Measurements from ENCODE around the gene KAT6B.

Gene KAT6B

GRCh38 chr10:75014516-75015230 is 188.3 kb downstream of the KAT6B start:
- DNase-seq (ENCODE audit: low read depth) = no peak

- DNase-seq (ENCODE audit: low read depth) = no peak
Observed at GRCh38 chr10:75015442-75015841, 189.0 kb downstream of the KAT6B start.

DNA sequence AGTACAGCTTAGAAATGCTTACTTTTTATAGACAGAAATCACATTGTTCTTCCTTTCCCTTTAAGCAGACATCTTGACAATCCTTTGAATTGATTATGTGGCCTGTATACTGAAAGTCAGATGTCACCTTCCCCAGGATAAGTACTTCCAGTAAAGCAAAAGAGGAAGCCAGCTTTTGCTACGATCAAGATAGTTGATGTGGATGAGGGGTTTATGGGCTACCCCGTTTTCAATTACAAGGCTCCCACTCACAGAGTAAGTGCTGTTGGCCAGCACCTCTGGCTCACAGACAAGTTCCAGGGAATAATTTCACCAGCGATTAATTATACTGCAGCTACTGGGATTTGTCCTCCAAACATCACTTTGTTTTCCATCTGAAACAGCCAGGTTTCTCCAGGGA is 189.9 kb downstream of the KAT6B start:
- DNase-seq (ENCODE audit: low read depth) = no peak

DNA sequence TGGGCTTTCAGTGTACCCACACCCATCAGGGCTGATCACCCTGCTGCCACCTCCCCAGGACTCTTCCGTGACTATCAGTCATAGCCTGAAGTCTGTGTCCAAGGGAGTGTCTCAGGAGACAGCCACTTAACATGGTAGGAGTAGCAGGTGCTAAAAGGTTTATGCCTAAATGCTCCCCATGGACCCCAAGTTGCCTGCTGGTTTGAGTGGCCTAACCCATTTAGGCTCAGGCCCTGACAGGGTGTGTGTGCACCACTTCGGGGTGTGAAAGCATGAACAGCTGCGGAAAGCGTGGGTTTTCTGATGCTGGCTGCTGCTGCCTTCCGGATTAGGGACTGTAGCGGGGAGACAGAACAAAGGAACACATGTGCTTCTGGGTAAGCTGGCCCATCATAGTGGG is 191.9 kb downstream of the KAT6B start:
- DNase-seq (ENCODE audit: low read depth) = no peak

- DNase-seq (ENCODE audit: low read depth) = no peak
Observed at GRCh38 chr10:75018686-75019307, 192.4 kb downstream of the KAT6B start.

- DNase-seq (ENCODE audit: low read depth) = no peak
Observed at GRCh38 chr10:75019370-75019769, 193.0 kb downstream of the KAT6B start.

DNA sequence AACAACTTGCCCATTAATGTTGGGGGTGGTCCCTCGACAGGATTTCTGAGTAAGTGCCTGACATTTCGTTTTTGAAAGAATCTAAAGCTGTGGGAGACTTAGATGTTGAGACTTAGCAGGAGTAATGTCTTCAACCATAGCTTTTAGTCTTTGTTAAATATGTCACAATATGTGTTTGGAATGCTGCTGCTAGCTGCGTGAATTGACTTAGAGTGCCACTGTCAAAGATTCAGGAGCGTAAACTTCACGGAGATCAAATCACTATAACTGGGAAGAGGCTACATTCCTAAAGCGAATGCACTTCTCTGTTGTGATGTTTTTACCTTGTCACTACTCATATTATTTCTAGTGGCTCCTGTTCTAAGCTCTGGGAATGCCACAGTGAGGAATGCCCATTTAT is 193.8 kb downstream of the KAT6B start:
- DNase-seq (ENCODE audit: low read depth) = no peak

- no peak for DNase-seq (ENCODE audit: low read depth)
Observed at GRCh38 chr10:75021379-75022249, 195.2 kb downstream of the KAT6B start.

GRCh38 chr10:75023074-75023473 is 196.7 kb downstream of the KAT6B start:
- DNase-seq (ENCODE audit: low read depth) = no peak

DNA sequence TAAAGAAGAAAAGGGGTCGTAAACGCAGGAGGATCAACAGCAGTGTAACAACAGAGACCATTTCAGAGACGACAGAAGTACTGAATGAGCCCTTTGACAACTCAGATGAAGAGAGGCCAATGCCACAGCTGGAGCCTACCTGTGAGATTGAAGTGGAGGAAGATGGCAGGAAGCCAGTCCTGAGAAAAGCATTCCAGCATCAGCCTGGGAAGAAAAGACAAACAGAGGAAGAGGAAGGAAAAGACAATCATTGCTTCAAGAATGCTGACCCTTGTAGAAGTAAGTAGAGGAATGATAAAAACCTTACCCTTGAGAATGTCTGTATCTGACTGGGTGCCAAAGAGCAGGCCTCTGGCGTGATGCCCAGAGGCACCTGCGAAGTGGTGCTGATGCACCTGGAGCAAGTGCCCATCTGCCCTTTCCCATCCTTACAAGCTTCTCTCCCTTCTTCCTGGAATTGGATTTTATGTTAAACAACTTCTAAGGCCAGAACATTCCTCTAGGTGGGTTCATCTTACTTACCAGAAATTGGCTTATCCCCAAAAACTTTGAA is 198.6 kb downstream of the KAT6B start:
- DNase-seq (ENCODE audit: low read depth) = no peak

- no peak for DNase-seq (ENCODE audit: low read depth)
Observed at GRCh38 chr10:75028049-75028448, 201.6 kb downstream of the KAT6B start.

GRCh38 chr10:75028748-75029147 is 202.3 kb downstream of the KAT6B start:
- no peak for DNase-seq (ENCODE audit: low read depth)

- DNase-seq (ENCODE audit: low read depth) = no peak
Observed at GRCh38 chr10:75029420-75029819, 203.0 kb downstream of the KAT6B start.

- no peak for DNase-seq (ENCODE audit: low read depth)
Observed at GRCh38 chr10:75029857-75030256, 203.5 kb downstream of the KAT6B start.

DNA sequence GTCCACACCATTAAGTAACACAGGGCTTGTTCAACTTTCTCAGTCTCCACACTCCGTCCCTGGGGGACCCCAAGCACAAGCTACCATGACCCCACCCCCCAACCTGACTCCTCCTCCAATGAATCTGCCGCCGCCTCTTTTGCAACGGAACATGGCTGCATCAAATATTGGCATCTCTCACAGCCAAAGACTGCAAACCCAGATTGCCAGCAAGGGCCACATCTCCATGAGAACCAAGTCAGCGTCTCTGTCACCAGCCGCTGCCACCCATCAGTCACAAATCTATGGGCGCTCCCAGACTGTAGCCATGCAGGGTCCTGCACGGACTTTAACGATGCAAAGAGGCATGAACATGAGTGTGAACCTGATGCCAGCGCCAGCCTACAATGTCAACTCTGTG is 204.0 kb downstream of the KAT6B start:
- DNase-seq (ENCODE audit: low read depth) = no peak

GRCh38 chr10:75032119-75032518 is 205.7 kb downstream of the KAT6B start:
- DNase-seq (ENCODE audit: low read depth) = no peak

DNA sequence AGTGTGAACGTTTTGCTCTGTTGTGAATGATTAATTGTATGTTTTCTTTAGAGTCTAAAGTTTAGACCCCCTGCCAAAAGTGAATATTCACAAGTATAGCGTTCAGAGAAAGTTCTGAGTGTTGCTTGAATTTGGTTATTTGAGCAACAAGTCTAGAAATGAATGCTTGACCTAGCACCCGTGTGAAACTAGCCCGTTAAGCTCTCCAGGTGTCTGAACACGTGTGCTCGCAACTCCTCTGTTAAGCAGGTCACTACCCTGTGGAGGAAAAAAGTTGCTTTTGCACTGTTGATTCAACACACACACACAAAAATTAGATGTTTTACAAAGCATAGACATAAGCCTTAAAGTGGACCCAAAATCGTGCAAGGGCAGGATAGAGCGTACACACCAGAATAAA is 206.4 kb downstream of the KAT6B start:
- no peak for DNase-seq (ENCODE audit: low read depth)

GRCh38 chr10:75033399-75034130 is 207.2 kb downstream of the KAT6B start:
- no peak for DNase-seq (ENCODE audit: low read depth)

DNA sequence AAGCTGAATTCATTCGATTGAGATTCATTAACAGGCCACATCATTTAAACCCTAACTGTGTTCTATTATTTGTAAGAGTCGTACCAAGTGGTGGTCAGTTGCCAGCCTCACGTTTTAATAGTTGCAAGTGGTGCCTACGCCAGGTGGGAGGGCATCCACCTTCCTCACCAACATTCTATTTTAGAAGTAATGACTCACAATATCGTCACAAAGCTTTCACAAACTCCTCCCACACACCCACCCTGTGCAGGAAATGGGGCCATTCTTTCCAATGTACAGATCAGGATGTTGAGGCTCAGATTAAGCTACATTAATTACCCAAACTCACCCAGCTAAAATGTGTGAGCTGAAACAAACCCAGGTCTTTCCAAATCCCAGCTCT is 207.7 kb downstream of the KAT6B start:
- DNase-seq (ENCODE audit: low read depth) = no peak

GRCh38 chr10:75034714-75035258 is 208.4 kb downstream of the KAT6B start:
- DNase-seq (ENCODE audit: low read depth) = no peak

GRCh38 chr10:75035975-75036708 is 209.7 kb downstream of the KAT6B start:
- DNase-seq (ENCODE audit: low read depth) = no peak
